Hepatocyte (in vitro differentiated cells): Measurements from ENCODE around the gene ITGA5. TPM values are rescaled to one million over a fixed set of nuclear protein-coding genes. Genes with fewer than 3 reads are reported as not detected.
"Not testable (repeated sequence)": the region's sequence is repeated elsewhere in the genome, so short reads cannot be mapped to it uniquely, and the experiment has no call there.

Experiments used
- DNase-seq: peaks from one replicate; pipeline ENCODE4 v3.0.0-alpha.2; 2016; ENCODE audit warnings: low spot score
- H2AFZ ChIP-seq: fragments of 200-600 bp; sonication (generic); 2 replicates; pipeline ENCODE4 v1.6.0; 2016; ENCODE audit warnings: antibody characterized with exemption, mild to moderate bottlenecking
- H3K27ac ChIP-seq: fragments of 200-600 bp; sonication (generic); 2 replicates; pipeline ENCODE4 v1.5.1; 2016; ENCODE audit warnings: mild to moderate bottlenecking
- H3K27me3 ChIP-seq: fragments of 200-600 bp; sonication (generic); 2 replicates; pipeline ENCODE4 v1.6.1; 2016
- H3K36me3 ChIP-seq: fragments of 200-600 bp; sonication (generic); replicated peaks from 2 replicates; pipeline ENCODE4 v1.5.1; 2016; ENCODE audit warnings: low read depth; ENCODE audit not compliant: insufficient read depth
- H3K4me1 ChIP-seq: fragments of 200-600 bp; sonication (generic); 2 replicates; pipeline ENCODE4 v1.5.1; 2016; ENCODE audit warnings: mild to moderate bottlenecking, moderate library complexity; ENCODE audit not compliant: insufficient read depth
- H3K4me2 ChIP-seq: fragments of 200-600 bp; sonication (generic); 2 replicates; pipeline ENCODE4 v1.6.0; 2016
- H3K4me3 ChIP-seq: fragments of 200-600 bp; sonication (generic); 2 replicates; pipeline ENCODE4 v1.5.1; 2016; ENCODE audit warnings: mild to moderate bottlenecking
- H3K79me2 ChIP-seq: fragments of 200-600 bp; sonication (generic); 2 replicates; pipeline ENCODE4 v1.6.0; 2017; ENCODE audit warnings: mild to moderate bottlenecking
- H3K9me2 ChIP-seq: fragments of 200-600 bp; sonication (generic); replicated peaks from 2 replicates; pipeline ENCODE4 v1.6.0; 2017; ENCODE audit warnings: mild to moderate bottlenecking; ENCODE audit not compliant: insufficient read depth
- H3K9me3 ChIP-seq: fragments of 200-600 bp; sonication (generic); 2 replicates; pipeline ENCODE4 v1.5.1; 2016; ENCODE audit warnings: low read depth, mild to moderate bottlenecking
- H4K20me1 ChIP-seq: fragments of 200-600 bp; sonication (generic); 2 replicates; pipeline ENCODE4 v1.6.0; 2016; ENCODE audit warnings: mild to moderate bottlenecking; ENCODE audit not compliant: insufficient read depth, poor library complexity, severe bottlenecking
- EZH2 ChIP-seq: fragments of 200-600 bp; sonication (generic); IDR thresholded peaks from 2 replicates; pipeline ENCODE4 v1.6.1; 2016; ENCODE audit warnings: antibody characterized with exemption, mild to moderate bottlenecking, borderline replicate concordance
- EZH2phosphoT487 ChIP-seq: fragments of 200-600 bp; sonication (generic); IDR thresholded peaks from one replicate; pipeline ENCODE4 v1.6.1; 2018; ENCODE audit warnings: antibody characterized with exemption, mild to moderate bottlenecking, low read depth, moderate library complexity; ENCODE audit not compliant: unreplicated experiment, severe bottlenecking
- WGBS: methylation state at CpG from one replicate; pipeline ENCODE4 v1.1.6; 2016; ENCODE audit warnings: low lambda C conversion rate; ENCODE audit errors: missing lambda C conversion rate; 5-methylcytosine and 5-hydroxymethylcytosine counted together
- polyA plus RNA-seq: library from polyadenylated mRNA; unstranded; fragments of >200 nt; fragmentation: Nextera tagmentation; extraction: Ambion mirVana; gene quantifications from 2 replicates; pipeline ENCODE4 v1.2.1, GENCODE V29; 2016
- total RNA-seq: library from RNA; depleted of rRNA; stranded (reverse); fragments of >200 nt; gene quantifications from 2 replicates; pipeline ENCODE4 v1.2.3, GENCODE V29; 2014
- TF ChIP-seq, protein P1 (sequence below): fragments of 200-600 bp; sonication (generic); IDR thresholded peaks from 2 replicates; pipeline ENCODE4 v1.5.1; 2016; ENCODE audit warnings: antibody characterized with exemption, mild to moderate bottlenecking; ENCODE audit not compliant: poor library complexity

ITGA5 gene
- total and polyA plus RNA-seq, 2 experiments from 2014 or later, result 45.7 to 57.2 TPM

DNA sequence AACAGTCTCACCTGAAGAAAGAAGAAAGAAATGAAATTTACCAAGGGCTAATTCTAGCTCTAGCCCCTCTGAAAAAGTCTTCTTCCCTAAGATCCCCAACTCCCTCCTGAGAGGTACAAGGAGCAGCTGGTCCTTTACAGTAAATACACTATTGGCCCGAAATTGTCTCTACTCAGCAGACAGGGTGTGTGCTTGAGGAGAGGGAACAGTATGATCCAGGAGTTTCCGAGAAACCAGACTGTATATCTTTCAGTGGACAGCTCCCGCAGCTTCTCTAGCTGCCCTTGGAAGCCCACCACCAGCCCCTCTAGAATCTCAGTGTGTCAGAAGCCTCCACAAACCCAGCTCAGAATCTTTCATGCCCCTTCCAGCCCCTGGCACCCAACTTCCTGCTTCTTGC, 62.8 kb downstream of the ITGA5 start:
- no peak for DNase-seq
- Histone ChIP-seq H3K4me3 (no peak overlapping the region), H4K20me1 (no peaks in the 10 kb centered on the region), H3K9me2 (no peaks in the 10 kb centered on the region), H3K9me3 (no peaks in the 10 kb centered on the region), H3K4me1 (peaks cover 50% of the 10 kb centered on the region), H3K27me3 (no peaks in the 10 kb centered on the region), H3K79me2 (no peaks in the 10 kb centered on the region), H3K4me2 (peak overlapping the region; percentile 12), H3K36me3 (no peaks in the 10 kb centered on the region), H3K27ac (peak overlapping the region; percentile 44), H2AFZ (no peak overlapping the region)
- WGBS, result 68% methylated on average over 3 of the region's 3 CpGs
- TF ChIP-seq, protein P1, sequence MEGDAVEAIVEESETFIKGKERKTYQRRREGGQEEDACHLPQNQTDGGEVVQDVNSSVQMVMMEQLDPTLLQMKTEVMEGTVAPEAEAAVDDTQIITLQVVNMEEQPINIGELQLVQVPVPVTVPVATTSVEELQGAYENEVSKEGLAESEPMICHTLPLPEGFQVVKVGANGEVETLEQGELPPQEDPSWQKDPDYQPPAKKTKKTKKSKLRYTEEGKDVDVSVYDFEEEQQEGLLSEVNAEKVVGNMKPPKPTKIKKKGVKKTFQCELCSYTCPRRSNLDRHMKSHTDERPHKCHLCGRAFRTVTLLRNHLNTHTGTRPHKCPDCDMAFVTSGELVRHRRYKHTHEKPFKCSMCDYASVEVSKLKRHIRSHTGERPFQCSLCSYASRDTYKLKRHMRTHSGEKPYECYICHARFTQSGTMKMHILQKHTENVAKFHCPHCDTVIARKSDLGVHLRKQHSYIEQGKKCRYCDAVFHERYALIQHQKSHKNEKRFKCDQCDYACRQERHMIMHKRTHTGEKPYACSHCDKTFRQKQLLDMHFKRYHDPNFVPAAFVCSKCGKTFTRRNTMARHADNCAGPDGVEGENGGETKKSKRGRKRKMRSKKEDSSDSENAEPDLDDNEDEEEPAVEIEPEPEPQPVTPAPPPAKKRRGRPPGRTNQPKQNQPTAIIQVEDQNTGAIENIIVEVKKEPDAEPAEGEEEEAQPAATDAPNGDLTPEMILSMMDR, result no peak
- TF ChIP-seq EZH2phosphoT487 (no peak), EZH2 (no peak)

- Histone ChIP-seq H2AFZ (no peak overlapping the region), H3K27ac (no peak overlapping the region), H4K20me1 (no peaks in the 10 kb centered on the region), H3K9me2 (no peaks in the 10 kb centered on the region), H3K9me3 (no peaks in the 10 kb centered on the region), H3K27me3 (no peaks in the 10 kb centered on the region), H3K4me3 (no peak overlapping the region), H3K4me2 (no peak overlapping the region), H3K79me2 (no peaks in the 10 kb centered on the region), H3K36me3 (no peaks in the 10 kb centered on the region), H3K4me1 (peaks cover 52% of the 10 kb centered on the region)
- TF ChIP-seq EZH2 (no peak), EZH2phosphoT487 (no peak)
- TF ChIP-seq, protein P1, result no peak
- WGBS, result 58% methylated on average over 6 of the region's 6 CpGs
- DNase-seq, result no peak
These were observed 63.8 kb downstream of the ITGA5 start for GRCh38 chr12:54355104-54355815.

GRCh38 chr12:54354271-54354670, 64.8 kb downstream of the ITGA5 start:
- not testable (repeated sequence) for H3K9me2 ChIP-seq, H2AFZ ChIP-seq, DNase-seq, H4K20me1 ChIP-seq, H3K79me2 ChIP-seq, H3K4me3 ChIP-seq, H3K9me3 ChIP-seq, H3K4me2 ChIP-seq, H3K36me3 ChIP-seq, H3K27me3 ChIP-seq
- H3K27ac ChIP-seq, result peak overlapping the region; percentile 95
- H3K4me1 ChIP-seq, result peaks cover 45% of the 10 kb centered on the region
- 91% methylated on average over 7 of the region's 7 CpGs for WGBS

GRCh38 chr12:54352891-54353874, 65.9 kb downstream of the ITGA5 start:
- Histone ChIP-seq H3K79me2 (no peaks in the 10 kb centered on the region), H4K20me1 (no peaks in the 10 kb centered on the region), H2AFZ (no peak overlapping the region), H3K9me3 (no peaks in the 10 kb centered on the region), H3K9me2 (no peaks in the 10 kb centered on the region), H3K36me3 (no peaks in the 10 kb centered on the region), H3K4me2 (peak overlapping the region; percentile 69), H3K4me1 (peaks cover 45% of the 10 kb centered on the region), H3K27me3 (no peaks in the 10 kb centered on the region), H3K27ac (peak overlapping the region; percentile 95), H3K4me3 (no peak overlapping the region)
- DNase-seq, result peak; percentile 70
- 17% methylated on average over 1 of the region's 1 CpG for WGBS
- TF ChIP-seq EZH2phosphoT487 (no peak), EZH2 (no peak)
- TF ChIP-seq, protein P1, result no peak
